GM10266 (cell line): ENCODE data around the gene APOM.

ENCODE experiments used
- DNase-seq: peaks from one replicate; pipeline ENCODE4 v3.0.0; 2012; ENCODE audit errors: extremely low spot score
- CTCF ChIP-seq: IDR thresholded peaks from 2 replicates; pipeline ENCODE4 v1.5.1; 2012; ENCODE audit warnings: mild to moderate bottlenecking, low read depth; ENCODE audit not compliant: control insufficient read depth, insufficient read depth; ENCODE audit errors: missing control alignments

APOM gene

GRCh38 chr6:31702819-31703716, 47.4 kb downstream of the APOM start, which contains the start of gene ABHD16A:
TSS of gene ABHD16A (minus strand) at chr6:31703324. CDS start at chr6:31703281, 43 bp downstream.
- DNase-seq = peak; percentile 96
- no peak for TF ChIP-seq CTCF

- no peak for TF ChIP-seq CTCF
Measured at GRCh38 chr6:31705931-31706330, 50.2 kb downstream of the APOM start.

GRCh38 chr6:31706599-31706998, 50.9 kb downstream of the APOM start, which contains the start of gene LY6G6F:
TSS of gene LY6G6F (plus strand) at chr6:31706866. CDS start at chr6:31706907, 41 bp downstream.
- no peak for DNase-seq
- no peak for TF ChIP-seq CTCF

More at GRCh38 chr6:31705931-31706330, 50.2 kb downstream of the APOM start:
- DNase-seq = no peak

- TF ChIP-seq CTCF = no peak
- DNase-seq = no peak
Measured at GRCh38 chr6:31707701-31708100, 52.0 kb downstream of the APOM start.
